Ectodermal cell (in vitro differentiated cells): Measurements from ENCODE around the gene TSPAN1.

Source experiments
- H3K27ac ChIP-seq: 2 replicates; pipeline ENCODE4 v1.7.0; 2013; ENCODE audit warnings: mild to moderate bottlenecking, low read depth, low read length; ENCODE audit not compliant: insufficient read depth, poor library complexity, severe bottlenecking
- H3K27me3 ChIP-seq: 2 replicates; pipeline ENCODE4 v1.7.0; 2013; ENCODE audit warnings: mild to moderate bottlenecking, low read length; ENCODE audit not compliant: insufficient read depth, control insufficient read depth, poor library complexity, severe bottlenecking
- H3K36me3 ChIP-seq: one replicate; pipeline ENCODE4 v1.7.0; 2013; ENCODE audit warnings: low read length; ENCODE audit not compliant: control insufficient read depth, insufficient read depth
- H3K4me1 ChIP-seq: one replicate; pipeline ENCODE4 v1.7.0; 2013; ENCODE audit warnings: low read length; ENCODE audit not compliant: control insufficient read depth, insufficient read depth
- H3K4me3 ChIP-seq: 2 replicates; pipeline ENCODE4 v1.7.0; 2013; ENCODE audit warnings: low read depth, low read length, control low read depth; ENCODE audit not compliant: insufficient read depth
- H3K9me3 ChIP-seq: 2 replicates; pipeline ENCODE4 v1.7.0; 2013; ENCODE audit warnings: mild to moderate bottlenecking, low read length, moderate library complexity; ENCODE audit not compliant: control insufficient read depth
- WGBS, 2 experiments: methylation state at CpG; one replicate each; pipeline ENCODE4 v1.1.7; 2013; ENCODE audit warnings: missing lambda C conversion rate in 2 of 2; 5-methylcytosine and 5-hydroxymethylcytosine counted together

The TSPAN1 gene

GRCh38 chr1:46187106-46187869 is 12.4 kb downstream of the TSPAN1 start:
- WGBS, 2 experiments, result 94 to 98% methylated on average over 8 of the region's 8 CpGs
- H3K4me3 ChIP-seq, result no peak overlapping the region
- no peak overlapping the region for H3K27ac ChIP-seq
- H3K9me3 ChIP-seq, result no peaks in the 10 kb centered on the region
- no peaks in the 10 kb centered on the region for H3K4me1 ChIP-seq
- no peaks in the 10 kb centered on the region for H3K27me3 ChIP-seq
- peaks cover 10% of the 10 kb centered on the region for H3K36me3 ChIP-seq

GRCh38 chr1:46188295-46189030 is 13.6 kb downstream of the TSPAN1 start:
- Histone ChIP-seq H3K27ac (no peak overlapping the region), H3K27me3 (no peaks in the 10 kb centered on the region), H3K4me3 (no peak overlapping the region), H3K4me1 (no peaks in the 10 kb centered on the region), H3K36me3 (peaks cover 20% of the 10 kb centered on the region), H3K9me3 (no peaks in the 10 kb centered on the region)
- WGBS, 2 experiments, result 88 to 90% methylated on average over 6 of the region's 6 CpGs

DNA sequence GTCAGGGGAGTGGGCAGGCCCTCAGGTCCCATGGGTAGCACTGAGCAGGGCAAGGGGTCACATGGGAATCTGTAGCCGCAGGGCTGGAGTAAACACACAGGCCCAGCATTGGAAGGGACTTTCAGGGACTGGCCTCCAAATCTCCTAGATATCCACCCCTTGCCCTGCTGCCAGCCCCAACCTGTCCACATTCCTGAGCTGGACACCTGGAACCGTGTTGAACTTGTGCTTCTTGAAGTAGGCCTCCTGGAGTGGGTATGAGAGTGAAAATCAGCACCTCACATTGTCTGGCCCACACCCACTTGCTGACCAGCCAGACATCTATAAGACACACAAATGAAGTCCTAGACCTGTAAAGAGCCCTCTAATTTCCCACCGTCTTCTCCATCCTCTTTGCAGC is 15.7 kb downstream of the TSPAN1 start:
- Histone ChIP-seq H3K36me3 (peaks cover 24% of the 10 kb centered on the region), H3K4me3 (no peak overlapping the region), H3K27ac (no peak overlapping the region), H3K4me1 (no peaks in the 10 kb centered on the region), H3K27me3 (no peaks in the 10 kb centered on the region), H3K9me3 (no peaks in the 10 kb centered on the region)
- 93 to 97% methylated on average over 3 of the region's 3 CpGs for WGBS, 2 experiments

GRCh38 chr1:46191033-46191701 is 16.3 kb downstream of the TSPAN1 start:
- WGBS, 2 experiments, result 94 to 97% methylated on average over 9 of the region's 9 CpGs
- H3K27me3 ChIP-seq, result no peaks in the 10 kb centered on the region
- no peak overlapping the region for H3K4me3 ChIP-seq
- H3K9me3 ChIP-seq, result no peaks in the 10 kb centered on the region
- no peaks in the 10 kb centered on the region for H3K4me1 ChIP-seq
- H3K36me3 ChIP-seq, result peaks cover 24% of the 10 kb centered on the region
- H3K27ac ChIP-seq, result no peak overlapping the region

DNA sequence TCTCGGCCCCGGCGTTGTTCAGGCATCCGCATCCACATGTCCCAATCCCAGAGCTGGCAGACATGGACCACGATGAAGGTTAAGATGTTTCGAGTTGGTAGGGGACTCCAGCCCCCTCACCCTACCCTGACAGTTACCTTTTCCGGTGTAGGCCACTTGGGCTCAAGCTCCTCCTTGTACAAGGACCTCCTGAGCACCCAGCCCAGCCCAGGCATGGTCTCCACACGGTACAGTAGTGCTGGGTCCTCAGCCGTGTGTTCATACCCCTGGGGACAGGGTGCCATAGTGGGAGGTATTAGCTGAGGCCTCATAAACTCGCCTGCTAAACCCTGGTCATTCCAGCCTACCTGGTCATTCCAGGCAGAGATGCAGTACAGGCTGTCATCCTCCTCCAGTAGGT is 17.3 kb downstream of the TSPAN1 start:
- Histone ChIP-seq H3K27me3 (no peaks in the 10 kb centered on the region), H3K9me3 (no peaks in the 10 kb centered on the region), H3K4me1 (no peaks in the 10 kb centered on the region), H3K4me3 (no peak overlapping the region), H3K27ac (no peak overlapping the region), H3K36me3 (peaks cover 24% of the 10 kb centered on the region)
- WGBS, 2 experiments, result 94 to 96% methylated on average over 10 of the region's 10 CpGs

DNA sequence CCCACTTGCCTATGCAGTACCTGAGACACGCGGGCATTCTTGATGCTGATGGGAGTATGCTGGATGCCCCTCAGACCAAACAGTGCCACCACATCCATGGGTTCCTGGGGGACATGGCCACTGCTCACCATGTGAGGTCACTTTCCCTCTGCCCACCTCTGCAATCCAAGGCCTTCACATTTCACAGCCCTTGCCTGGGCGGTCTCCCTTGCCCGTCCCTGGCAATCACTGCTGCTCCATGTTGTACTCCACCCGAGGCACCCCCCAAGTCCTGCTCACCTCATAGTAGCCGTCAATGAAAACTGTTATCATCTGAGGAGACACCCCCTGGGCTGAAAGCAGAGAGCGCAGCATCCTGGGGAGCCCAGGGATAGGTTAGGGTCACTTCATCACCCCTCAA is 18.4 kb downstream of the TSPAN1 start:
- Histone ChIP-seq H3K9me3 (no peaks in the 10 kb centered on the region), H3K27me3 (no peaks in the 10 kb centered on the region), H3K4me3 (no peak overlapping the region), H3K36me3 (peaks cover 19% of the 10 kb centered on the region), H3K4me1 (peaks cover 6% of the 10 kb centered on the region), H3K27ac (no peak overlapping the region)
- 95% methylated on average over 7 of the region's 7 CpGs for WGBS, 2 experiments

DNA sequence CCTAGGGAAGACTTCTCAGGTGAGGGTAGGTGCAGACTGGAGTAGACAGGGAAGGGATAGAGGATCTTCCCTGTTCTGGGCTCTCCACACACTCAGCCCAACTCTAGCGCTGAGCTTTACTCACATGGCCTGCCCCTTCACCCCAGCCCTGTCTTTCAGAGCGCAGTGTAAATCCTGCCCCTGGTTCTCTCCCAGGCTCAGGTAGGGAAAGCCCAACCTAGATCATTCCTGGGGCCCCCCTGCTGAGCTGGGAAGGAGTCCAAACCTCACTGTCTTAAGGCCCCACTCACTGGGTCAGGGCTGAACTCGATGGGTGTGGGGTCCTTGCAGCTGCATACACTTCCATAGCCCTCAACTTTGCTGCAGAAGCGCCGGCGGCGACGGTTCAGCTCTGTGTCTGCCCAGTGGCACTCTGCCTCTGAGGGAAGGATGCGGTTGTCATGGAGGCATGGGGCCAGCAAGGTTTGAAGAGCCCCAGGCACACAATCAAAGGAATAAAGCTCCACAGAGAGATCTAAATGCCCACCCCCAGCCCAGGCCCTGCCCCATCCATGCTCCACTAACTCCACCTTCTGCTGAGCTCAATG is 19.2 kb downstream of the TSPAN1 start:
- H3K9me3 ChIP-seq, result no peaks in the 10 kb centered on the region
- H3K27ac ChIP-seq, result no peak overlapping the region
- 85 to 86% methylated on average over 9 of the region's 9 CpGs for WGBS, 2 experiments
- no peak overlapping the region for H3K4me3 ChIP-seq
- H3K36me3 ChIP-seq, result peaks cover 19% of the 10 kb centered on the region
- peaks cover 6% of the 10 kb centered on the region for H3K4me1 ChIP-seq
- H3K27me3 ChIP-seq, result no peaks in the 10 kb centered on the region

GRCh38 chr1:46194641-46195193 is 19.8 kb downstream of the TSPAN1 start:
- WGBS, 2 experiments, result 88 to 92% methylated on average over 5 of the region's 5 CpGs

DNA sequence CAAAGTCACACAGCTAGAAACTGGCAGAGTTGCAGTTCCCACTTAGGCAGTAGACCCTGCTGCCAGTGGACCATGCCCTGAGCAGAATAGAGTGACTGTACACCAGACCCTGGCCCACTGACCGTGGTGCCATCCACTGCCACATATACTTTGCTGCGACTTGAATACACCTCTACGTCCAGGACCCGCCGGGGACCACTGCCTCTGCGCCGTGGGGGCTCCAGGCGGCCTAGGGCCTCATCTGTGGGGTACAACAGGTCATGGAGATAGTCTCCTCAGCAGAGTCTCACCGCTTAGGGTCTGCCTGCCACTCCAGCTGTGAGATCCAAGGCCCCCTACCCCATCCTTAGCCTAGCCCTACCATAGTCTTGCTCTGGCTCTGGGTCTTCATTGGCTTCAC is 21.7 kb downstream of the TSPAN1 start:
- Histone ChIP-seq H3K4me3 (no peak overlapping the region), H3K36me3 (peaks cover 19% of the 10 kb centered on the region), H3K27me3 (no peaks in the 10 kb centered on the region), H3K27ac (no peak overlapping the region), H3K9me3 (no peaks in the 10 kb centered on the region), H3K4me1 (peaks cover 6% of the 10 kb centered on the region)
- 96% methylated on average over 9 of the region's 9 CpGs for WGBS, 2 experiments

More at GRCh38 chr1:46194641-46195193, 19.8 kb downstream of the TSPAN1 start:
- H3K9me3 ChIP-seq, result no peaks in the 10 kb centered on the region
- H3K27me3 ChIP-seq, result no peaks in the 10 kb centered on the region
- peaks cover 6% of the 10 kb centered on the region for H3K4me1 ChIP-seq
- H3K4me3 ChIP-seq, result no peak overlapping the region
- H3K36me3 ChIP-seq, result peaks cover 19% of the 10 kb centered on the region
- no peak overlapping the region for H3K27ac ChIP-seq
